Measurements from ENCODE around the gene XPO1.
"Not testable (repeated sequence)": the region's sequence is repeated elsewhere in the genome, so short reads cannot be mapped to it uniquely, and the experiment has no call there.

GRCh38 chr2:61540167-61540566 lies 2.0 kb upstream of the XPO1 start:
- TF ChIP-seq, protein P1, sequence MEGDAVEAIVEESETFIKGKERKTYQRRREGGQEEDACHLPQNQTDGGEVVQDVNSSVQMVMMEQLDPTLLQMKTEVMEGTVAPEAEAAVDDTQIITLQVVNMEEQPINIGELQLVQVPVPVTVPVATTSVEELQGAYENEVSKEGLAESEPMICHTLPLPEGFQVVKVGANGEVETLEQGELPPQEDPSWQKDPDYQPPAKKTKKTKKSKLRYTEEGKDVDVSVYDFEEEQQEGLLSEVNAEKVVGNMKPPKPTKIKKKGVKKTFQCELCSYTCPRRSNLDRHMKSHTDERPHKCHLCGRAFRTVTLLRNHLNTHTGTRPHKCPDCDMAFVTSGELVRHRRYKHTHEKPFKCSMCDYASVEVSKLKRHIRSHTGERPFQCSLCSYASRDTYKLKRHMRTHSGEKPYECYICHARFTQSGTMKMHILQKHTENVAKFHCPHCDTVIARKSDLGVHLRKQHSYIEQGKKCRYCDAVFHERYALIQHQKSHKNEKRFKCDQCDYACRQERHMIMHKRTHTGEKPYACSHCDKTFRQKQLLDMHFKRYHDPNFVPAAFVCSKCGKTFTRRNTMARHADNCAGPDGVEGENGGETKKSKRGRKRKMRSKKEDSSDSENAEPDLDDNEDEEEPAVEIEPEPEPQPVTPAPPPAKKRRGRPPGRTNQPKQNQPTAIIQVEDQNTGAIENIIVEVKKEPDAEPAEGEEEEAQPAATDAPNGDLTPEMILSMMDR (conservative IDR thresholded peaks at IDR 0.05 in 1 of 2, IDR thresholded peaks at IDR 0.05 in 1 of 2; ENCODE audit: extremely low read depth in 1 of 2, insufficient read depth in 1 of 2, low read depth in 1 of 2, low read length in 2 of 2) = not testable (repeated sequence)
- TF ChIP-seq EZH2 (IDR thresholded peaks at IDR 0.05; ENCODE audit: borderline replicate concordance, low read length) = not testable (repeated sequence)
